Astrocyte (in vitro differentiated cells and primary cell): ENCODE data around the gene LYSMD4.

Experiments used
- EZH2 ChIP-seq: IDR thresholded peaks from 2 replicates; pipeline ENCODE4 v1.6.1; 2012; ENCODE audit warnings: mild to moderate bottlenecking, low read length, inconsistent platforms; ENCODE audit not compliant: insufficient read depth
- TF ChIP-seq, protein P1 (sequence below): IDR thresholded peaks from 2 replicates; pipeline ENCODE4 v1.5.1; 2011; ENCODE audit warnings: low read depth, mild to moderate bottlenecking, inconsistent platforms, low read length, moderate library complexity; ENCODE audit not compliant: insufficient read depth

GRCh38 chr15:99703603-99704443, 29.4 kb downstream of the LYSMD4 start:
- TF ChIP-seq, protein P1, sequence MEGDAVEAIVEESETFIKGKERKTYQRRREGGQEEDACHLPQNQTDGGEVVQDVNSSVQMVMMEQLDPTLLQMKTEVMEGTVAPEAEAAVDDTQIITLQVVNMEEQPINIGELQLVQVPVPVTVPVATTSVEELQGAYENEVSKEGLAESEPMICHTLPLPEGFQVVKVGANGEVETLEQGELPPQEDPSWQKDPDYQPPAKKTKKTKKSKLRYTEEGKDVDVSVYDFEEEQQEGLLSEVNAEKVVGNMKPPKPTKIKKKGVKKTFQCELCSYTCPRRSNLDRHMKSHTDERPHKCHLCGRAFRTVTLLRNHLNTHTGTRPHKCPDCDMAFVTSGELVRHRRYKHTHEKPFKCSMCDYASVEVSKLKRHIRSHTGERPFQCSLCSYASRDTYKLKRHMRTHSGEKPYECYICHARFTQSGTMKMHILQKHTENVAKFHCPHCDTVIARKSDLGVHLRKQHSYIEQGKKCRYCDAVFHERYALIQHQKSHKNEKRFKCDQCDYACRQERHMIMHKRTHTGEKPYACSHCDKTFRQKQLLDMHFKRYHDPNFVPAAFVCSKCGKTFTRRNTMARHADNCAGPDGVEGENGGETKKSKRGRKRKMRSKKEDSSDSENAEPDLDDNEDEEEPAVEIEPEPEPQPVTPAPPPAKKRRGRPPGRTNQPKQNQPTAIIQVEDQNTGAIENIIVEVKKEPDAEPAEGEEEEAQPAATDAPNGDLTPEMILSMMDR = peak; percentile 77
- no peak for TF ChIP-seq EZH2
